GM18520 (cell line): ENCODE results near the gene RIMBP2.

Experiments used
- ATAC-seq: cut with Tn5 transposase; IDR thresholded peaks from one replicate; pipeline ENCODE4 v1.9.1; 2021; ENCODE audit not compliant: unreplicated experiment

The RIMBP2 gene

DNA sequence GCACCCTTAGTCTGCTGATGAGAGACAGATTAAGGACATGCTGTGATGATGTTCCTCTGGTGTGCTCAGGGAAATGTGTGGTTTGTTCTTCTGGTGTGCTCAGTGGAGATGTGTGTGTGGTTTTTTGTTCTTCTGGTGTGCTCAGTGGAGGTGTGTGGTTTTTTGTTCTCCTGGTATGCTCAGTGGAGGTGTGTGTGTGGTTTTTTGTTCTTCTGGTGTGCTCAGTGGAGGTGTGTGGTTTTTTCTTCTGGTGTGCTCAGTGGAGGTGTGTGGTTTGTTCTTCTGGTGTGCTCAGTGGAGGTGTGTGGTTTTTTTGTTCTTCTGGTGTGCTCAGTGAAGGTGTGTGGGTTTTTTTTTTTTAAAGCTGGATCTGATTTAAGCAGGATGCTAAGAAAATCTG lies 363.0 kb downstream of the RIMBP2 start:
- no peak for ATAC-seq

DNA sequence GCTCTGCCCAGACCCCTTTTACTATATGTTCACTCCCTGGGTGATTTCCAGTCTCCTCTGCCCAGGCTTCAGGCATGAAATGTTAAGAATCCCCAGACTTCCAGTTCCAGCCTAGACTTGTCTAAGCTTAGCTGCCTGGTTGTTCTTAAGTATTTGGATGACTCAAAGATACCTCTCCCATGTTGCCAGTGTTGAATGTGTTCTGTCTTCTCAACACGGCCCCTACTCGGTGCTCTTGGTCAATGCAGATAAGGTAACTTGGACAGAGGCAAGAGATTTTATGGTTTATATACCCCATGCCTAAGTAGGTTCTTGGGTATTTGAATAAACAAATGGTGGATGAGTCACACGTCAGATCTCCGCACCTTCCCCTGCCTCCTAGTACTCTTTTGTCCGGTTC lies 364.8 kb downstream of the RIMBP2 start:
- no peak for ATAC-seq

DNA sequence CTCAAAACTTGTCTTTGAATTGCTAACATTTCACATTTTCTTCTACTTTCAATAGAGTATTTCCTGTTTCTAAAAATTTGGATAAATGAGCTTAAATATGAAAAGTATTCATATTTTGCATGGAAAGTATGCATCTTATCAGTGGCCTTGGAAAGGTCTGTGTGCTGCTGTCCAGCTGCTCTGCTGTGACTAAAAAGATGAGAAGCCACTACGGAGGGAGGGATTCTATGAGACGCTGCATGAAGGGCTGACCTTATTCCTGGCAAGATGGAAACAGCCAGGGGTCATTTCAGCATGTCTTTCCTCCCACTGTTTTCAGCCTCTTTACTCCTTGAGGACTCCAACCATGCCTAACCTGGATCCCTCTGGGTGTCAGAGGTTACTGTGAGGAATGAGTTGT lies 365.4 kb downstream of the RIMBP2 start:
- ATAC-seq = no peak

DNA sequence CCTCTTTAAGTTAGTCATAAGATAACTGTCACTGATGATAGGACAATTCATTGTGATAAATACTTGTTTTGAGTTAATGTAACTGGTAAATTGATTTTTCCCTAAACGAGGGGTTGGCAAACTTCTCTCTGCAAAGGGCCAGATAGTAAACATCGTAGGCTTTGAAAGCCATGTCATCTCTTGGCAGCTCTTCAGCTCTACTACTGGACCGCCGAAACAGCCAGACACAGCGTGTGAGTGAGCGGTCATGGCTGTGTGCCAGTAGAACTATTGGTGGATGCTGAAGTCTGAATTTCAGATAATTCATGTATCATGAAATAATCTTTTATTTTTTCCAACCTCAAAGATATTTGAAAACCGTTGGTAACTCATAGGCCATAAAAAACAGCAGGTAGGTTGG lies 368.5 kb downstream of the RIMBP2 start:
- ATAC-seq = no peak
